ENCODE measurements around the gene KIF26B.

DNA sequence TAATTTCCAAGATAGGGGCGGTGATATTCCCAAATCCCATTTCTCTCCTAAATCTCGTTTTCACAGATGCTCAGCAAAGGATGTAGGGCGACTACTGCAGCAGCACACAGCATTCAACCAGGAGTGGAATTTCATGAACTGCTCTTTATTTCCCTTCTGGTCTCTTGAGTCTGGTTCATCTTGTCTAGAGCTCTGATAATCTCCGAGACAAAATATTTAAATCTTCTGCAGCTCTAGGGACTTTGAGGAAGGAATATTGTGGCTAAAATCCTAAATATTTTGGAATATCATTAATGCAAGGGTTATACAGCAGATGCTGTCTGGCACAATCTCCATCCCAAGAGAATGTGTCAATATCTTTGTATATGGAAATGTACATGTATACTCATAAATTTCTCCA, 45.4 kb downstream of the KIF26B start:
- TF ChIP-seq, protein P1, sequence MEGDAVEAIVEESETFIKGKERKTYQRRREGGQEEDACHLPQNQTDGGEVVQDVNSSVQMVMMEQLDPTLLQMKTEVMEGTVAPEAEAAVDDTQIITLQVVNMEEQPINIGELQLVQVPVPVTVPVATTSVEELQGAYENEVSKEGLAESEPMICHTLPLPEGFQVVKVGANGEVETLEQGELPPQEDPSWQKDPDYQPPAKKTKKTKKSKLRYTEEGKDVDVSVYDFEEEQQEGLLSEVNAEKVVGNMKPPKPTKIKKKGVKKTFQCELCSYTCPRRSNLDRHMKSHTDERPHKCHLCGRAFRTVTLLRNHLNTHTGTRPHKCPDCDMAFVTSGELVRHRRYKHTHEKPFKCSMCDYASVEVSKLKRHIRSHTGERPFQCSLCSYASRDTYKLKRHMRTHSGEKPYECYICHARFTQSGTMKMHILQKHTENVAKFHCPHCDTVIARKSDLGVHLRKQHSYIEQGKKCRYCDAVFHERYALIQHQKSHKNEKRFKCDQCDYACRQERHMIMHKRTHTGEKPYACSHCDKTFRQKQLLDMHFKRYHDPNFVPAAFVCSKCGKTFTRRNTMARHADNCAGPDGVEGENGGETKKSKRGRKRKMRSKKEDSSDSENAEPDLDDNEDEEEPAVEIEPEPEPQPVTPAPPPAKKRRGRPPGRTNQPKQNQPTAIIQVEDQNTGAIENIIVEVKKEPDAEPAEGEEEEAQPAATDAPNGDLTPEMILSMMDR (IDR thresholded peaks at IDR 0.05) = no peak
- no peak for TF ChIP-seq POLR2A (IDR thresholded peaks at IDR 0.05)
- TF ChIP-seq POLR2AphosphoS5 (IDR thresholded peaks at IDR 0.05; ENCODE audit: insufficient read depth in 1 of 2, low read depth in 1 of 2) = no peak
